Epithelial cell of proximal tubule (primary cell): Measurements from ENCODE around the gene BFSP1. TPM values are rescaled to one million over a fixed set of nuclear protein-coding genes. Genes with fewer than 3 reads are reported as not detected.

Source experiments
- DNase-seq: peaks from one replicate; pipeline ENCODE4 v3.0.0-alpha.2; 2011; ENCODE audit warnings: low read depth
- H3K4me3 ChIP-seq: 2 replicates; pipeline ENCODE4 v1.5.1; 2011; ENCODE audit warnings: low read depth, mild to moderate bottlenecking, low read length
- total RNA-seq: library from RNA; depleted of rRNA; stranded (reverse); fragments of >200 nt; gene quantifications from 2 replicates; pipeline ENCODE4 v1.2.3, GENCODE V29; 2015
- TF ChIP-seq, protein P1 (sequence below): conservative IDR thresholded peaks from 2 replicates; pipeline ENCODE4 v1.5.1; 2012; ENCODE audit warnings: low read depth, mild to moderate bottlenecking, low read length

BFSP1 gene
- total RNA-seq, 1 donor from 2014 or later = 2.3 TPM

DNA sequence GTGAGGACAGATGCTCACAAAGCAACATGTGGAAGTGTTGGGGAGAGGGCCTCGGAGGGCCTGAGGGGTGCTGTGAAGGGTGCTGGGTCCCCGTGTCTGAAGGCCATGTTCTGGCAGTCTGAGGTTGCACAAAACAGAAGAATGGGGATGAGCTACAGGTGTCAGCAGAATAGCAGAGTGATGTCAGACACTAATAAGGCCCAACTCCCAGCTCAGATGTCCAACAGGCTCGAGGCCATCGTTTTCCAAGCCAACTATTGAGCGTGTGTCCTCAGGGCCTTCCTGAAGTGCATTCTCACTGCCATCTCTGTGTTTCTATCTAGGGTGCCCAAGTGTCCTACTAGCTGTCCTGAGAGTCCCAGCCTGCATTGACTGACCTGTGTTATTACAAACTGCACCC lies 7.9 kb downstream of the BFSP1 start:
- TF ChIP-seq, protein P1, sequence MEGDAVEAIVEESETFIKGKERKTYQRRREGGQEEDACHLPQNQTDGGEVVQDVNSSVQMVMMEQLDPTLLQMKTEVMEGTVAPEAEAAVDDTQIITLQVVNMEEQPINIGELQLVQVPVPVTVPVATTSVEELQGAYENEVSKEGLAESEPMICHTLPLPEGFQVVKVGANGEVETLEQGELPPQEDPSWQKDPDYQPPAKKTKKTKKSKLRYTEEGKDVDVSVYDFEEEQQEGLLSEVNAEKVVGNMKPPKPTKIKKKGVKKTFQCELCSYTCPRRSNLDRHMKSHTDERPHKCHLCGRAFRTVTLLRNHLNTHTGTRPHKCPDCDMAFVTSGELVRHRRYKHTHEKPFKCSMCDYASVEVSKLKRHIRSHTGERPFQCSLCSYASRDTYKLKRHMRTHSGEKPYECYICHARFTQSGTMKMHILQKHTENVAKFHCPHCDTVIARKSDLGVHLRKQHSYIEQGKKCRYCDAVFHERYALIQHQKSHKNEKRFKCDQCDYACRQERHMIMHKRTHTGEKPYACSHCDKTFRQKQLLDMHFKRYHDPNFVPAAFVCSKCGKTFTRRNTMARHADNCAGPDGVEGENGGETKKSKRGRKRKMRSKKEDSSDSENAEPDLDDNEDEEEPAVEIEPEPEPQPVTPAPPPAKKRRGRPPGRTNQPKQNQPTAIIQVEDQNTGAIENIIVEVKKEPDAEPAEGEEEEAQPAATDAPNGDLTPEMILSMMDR = no peak
- no peak overlapping the region for H3K4me3 ChIP-seq
- no peak for DNase-seq

DNA sequence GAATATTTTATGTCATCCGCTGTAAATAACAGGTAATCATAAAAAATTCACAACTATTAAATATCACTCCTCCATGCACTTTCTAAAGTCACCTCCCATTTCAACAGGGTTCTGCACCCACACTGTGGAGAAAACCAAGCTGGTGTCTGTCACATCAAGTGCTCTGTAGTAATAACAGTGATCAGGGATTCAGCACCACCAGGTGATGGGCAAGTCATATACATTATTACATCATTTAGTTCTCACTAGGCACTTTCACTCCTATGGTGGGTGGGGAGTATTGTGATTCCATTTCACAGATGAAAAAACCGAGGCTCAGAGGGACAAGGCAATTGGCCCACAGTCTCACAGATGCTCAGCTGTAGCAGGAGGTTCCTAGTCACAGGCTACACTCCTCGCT lies 8.7 kb downstream of the BFSP1 start:
- no peak for DNase-seq
- TF ChIP-seq, protein P1 = no peak
- no peak overlapping the region for H3K4me3 ChIP-seq

DNA sequence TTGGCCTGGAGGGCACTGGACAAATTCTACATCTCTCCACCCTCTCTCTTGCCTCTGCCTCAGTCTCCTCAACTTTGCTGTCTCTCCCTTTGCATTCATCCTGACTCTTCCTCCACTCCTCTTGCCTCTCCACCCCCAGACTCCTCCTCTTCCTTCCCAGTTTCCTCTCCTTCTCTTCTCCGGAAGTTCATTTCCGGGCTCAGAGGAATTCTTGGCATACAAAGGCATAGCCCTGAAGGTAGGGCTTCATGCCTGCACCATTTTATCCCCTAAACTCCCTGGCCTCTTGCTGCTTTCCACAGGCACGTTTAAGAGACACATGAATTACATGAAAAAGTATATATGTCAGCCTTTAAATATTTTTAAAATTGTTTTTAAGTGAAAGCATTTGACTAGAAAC lies 10.6 kb downstream of the BFSP1 start:
- TF ChIP-seq, protein P1 = no peak
- H3K4me3 ChIP-seq = no peak overlapping the region
- no peak for DNase-seq

DNA sequence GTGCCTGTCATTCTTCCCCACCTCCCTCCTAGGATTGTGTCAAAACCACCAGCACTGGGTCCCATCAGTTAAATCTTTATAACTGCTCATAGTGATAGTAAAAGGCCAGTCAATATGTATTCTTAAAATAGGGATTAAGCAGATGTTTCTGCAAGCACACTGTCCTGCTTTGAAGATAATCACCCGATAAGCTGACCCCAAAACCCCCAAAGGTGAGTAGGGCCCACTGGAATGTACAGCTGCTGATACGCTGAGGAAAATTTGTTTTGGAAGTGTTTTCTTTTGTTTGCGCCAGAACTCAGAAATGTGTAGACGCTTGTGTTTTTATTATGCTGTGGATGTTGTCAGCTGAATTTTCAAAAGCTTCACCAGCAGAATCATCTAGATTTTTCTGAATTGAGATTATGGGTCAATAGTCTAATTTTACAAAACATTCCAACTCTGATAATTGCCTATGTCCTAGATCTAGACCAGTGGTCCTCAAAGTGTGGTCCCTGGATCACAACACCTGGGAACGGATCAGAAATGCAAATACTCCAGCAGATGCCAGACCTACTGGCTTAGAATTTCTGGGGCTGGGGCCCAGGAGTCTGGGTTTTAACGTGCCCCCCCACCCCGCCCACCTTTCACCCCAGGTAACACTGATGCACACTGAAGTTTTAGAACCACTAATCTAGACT lies 11.4 kb downstream of the BFSP1 start:
- TF ChIP-seq, protein P1 = no peak
- H3K4me3 ChIP-seq = no peak overlapping the region
- no peak for DNase-seq

DNA sequence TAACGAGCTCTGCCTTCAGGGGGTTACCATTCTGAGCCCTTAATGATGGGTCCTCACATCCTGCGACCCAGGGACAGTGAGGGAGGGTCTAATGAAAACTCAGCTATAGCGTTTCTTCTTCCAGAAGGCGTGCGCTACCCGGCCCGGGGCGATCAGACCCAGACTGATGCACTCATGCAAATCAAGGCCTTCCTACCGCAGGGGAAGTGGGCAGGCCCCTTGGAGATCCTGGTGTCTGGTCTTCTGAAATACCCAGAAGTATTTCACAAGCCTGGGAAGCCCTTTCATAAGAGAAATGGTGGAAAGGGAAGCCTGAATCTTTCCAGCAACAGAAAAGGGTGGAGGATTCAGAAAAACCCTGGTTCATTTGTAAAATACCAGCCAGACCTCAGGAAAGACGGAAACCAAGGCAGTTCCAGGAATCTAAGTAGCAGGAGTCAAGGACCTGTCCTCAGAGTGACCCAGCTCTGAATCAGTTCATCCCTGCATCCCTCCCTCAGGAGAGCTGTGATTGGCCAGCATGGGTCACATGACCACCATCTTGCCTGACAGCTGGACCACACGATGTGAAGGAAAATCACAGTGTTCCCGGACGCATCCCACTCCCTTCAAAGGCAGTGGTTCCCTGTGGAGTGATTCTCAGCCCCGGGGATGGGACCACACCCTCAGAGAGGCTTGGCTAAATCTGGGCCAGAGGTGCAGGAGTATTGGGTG lies 12.7 kb downstream of the BFSP1 start:
- no peak overlapping the region for H3K4me3 ChIP-seq
- no peak for DNase-seq
- TF ChIP-seq, protein P1 = no peak

DNA sequence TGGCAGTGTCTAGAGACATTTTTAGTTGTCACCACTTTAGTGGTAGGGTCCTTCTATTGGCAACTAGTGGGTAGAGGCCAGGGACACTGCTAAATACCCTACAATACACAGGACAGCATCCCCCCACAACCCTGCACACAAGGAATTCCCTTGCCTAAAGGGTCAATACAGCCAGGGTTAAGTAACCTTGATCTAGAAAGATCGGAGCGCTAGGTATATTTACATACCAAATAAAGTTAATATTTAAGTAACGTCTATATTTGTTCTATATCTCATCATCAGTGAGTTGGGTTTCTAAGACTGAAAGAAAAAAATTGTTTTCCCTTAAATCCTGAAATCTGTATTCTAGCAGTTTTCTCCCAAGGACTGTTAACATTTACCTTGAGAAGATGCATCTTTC lies 16.1 kb downstream of the BFSP1 start:
- no peak for DNase-seq
- TF ChIP-seq, protein P1 = no peak
- H3K4me3 ChIP-seq = no peak overlapping the region

DNA sequence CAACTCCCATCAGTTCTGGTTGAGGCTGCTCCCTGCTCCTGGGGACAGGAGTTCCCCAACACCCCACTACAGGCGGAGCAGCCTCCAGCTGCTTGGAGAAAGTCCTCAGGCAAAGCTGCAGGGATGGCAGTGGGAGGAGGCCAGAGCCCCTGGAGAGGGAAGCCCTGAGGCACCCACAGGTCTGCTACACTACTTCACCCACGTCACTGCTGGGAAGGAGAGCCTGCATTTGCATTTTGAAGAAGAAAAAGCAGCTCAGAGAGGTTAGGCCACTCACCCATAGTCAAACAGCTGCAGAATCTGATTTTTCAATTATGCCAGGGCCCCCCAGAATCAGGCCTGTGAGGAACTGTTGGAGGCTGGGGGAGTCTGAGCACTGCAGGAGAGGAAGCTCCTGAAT lies 17.2 kb downstream of the BFSP1 start:
- TF ChIP-seq, protein P1 = no peak
- no peak overlapping the region for H3K4me3 ChIP-seq
- no peak for DNase-seq
